Esophagus (tissue), 2 donors: ENCODE data around the gene SFXN5. TPM values are rescaled to one million over a fixed set of nuclear protein-coding genes. Genes with fewer than 3 reads are reported as not detected.

Experiments
- H3K27ac ChIP-seq, 2 donors: one replicate each; pipeline ENCODE4 v1.5.1; 2013; ENCODE audit warnings: low read depth in 2 of 2, mild to moderate bottlenecking in 2 of 2, inconsistent platforms in 1 of 2, low read length in 1 of 2, moderate library complexity in 1 of 2
- H3K27me3 ChIP-seq, 2 donors: one replicate each; pipeline ENCODE4 v1.6.1; 2013; ENCODE audit warnings: low read length in 2 of 2, control low read depth in 1 of 2, mild to moderate bottlenecking in 1 of 2; ENCODE audit not compliant: insufficient read depth in 2 of 2, control insufficient read depth in 1 of 2
- H3K36me3 ChIP-seq, 2 donors: one replicate each; pipeline ENCODE4 v1.6.1; 2013; ENCODE audit warnings: low read length in 1 of 2; ENCODE audit not compliant: control insufficient read depth in 2 of 2, insufficient read depth in 2 of 2
- H3K4me1 ChIP-seq, 2 donors: one replicate each; pipeline ENCODE4 v1.6.1; 2013; ENCODE audit warnings: low read length in 1 of 2; ENCODE audit not compliant: control insufficient read depth in 2 of 2, insufficient read depth in 2 of 2
- H3K4me3 ChIP-seq, 2 donors: one replicate each; pipeline ENCODE4 v1.5.1; 2013; ENCODE audit warnings: low read length in 2 of 2, mild to moderate bottlenecking in 2 of 2, low read depth in 1 of 2, moderate library complexity in 1 of 2
- H3K9me3 ChIP-seq, 2 donors: one replicate each; pipeline ENCODE4 v1.6.1; 2013; ENCODE audit warnings: mild to moderate bottlenecking in 2 of 2, low read depth in 1 of 2, low read length in 1 of 2, moderate library complexity in 1 of 2; ENCODE audit not compliant: control insufficient read depth in 2 of 2, insufficient read depth in 1 of 2
- WGBS, 2 donors: extraction: QIAGEN DNeasy Blood & Tissue Kit; methylation state at CpG; one replicate each; pipeline ENCODE4 v1.1.7; 2013; 5-methylcytosine and 5-hydroxymethylcytosine counted together
- polyA plus RNA-seq, 2 donors: library from polyadenylated mRNA; stranded (reverse); fragments of 200-250 nt; gene quantifications; one replicate each; pipeline ENCODE4 v1.2.3, GENCODE V29; 2013
- donor health status: healthy with polysubstance abuse.
- donor health status: Bipolar disorder and iron deficiency.

Gene SFXN5
- polyA plus RNA-seq, 2 donors: 4.2 to 6.6 TPM

GRCh38 chr2:73027340-73027739 lies 44.2 kb downstream of the SFXN5 start:
- 81 to 100% methylated on average over 1 of the region's 1 CpG for WGBS, 2 donors
- H3K27ac ChIP-seq: no peak overlapping the region
- no peaks in the 10 kb centered on the region for H3K4me1 ChIP-seq
- H3K9me3 ChIP-seq: no peaks in the 10 kb centered on the region
- H3K4me3 ChIP-seq: no peak overlapping the region
- H3K36me3 ChIP-seq: peaks cover 0 to 2% of the 10 kb centered on the region in 2 donors
- H3K27me3 ChIP-seq: no peaks in the 10 kb centered on the region

DNA sequence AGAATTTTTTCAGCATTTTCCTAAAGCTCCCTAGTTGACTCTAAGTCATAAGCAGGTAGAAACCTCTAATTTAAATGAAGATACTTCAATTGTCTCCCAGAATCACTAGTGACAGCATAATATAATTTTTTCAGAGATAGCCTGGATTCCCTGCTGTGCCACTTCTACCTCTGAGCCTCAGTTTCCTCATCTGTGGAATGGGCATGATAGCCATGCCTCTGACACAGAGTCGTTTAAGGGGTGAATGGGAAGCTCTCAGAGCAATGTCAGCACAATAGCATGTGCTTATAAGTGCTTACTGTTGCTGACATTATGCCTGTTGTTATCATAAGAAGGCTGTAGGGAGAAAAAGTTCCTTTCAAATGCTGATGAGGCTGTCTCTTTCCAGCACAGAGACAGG lies 48.0 kb downstream of the SFXN5 start:
- Histone ChIP-seq H3K4me1 (no peaks in the 10 kb centered on the region), H3K36me3 (peaks cover 0 to 6% of the 10 kb centered on the region in 2 donors), H3K27ac (no peak overlapping the region), H3K27me3 (no peaks in the 10 kb centered on the region), H3K9me3 (no peaks in the 10 kb centered on the region), H3K4me3 (no peak overlapping the region)
- whole genome bisulfite sequencing, 2 donors: 85 to 86% methylated on average over 1 of the region's 1 CpG

DNA sequence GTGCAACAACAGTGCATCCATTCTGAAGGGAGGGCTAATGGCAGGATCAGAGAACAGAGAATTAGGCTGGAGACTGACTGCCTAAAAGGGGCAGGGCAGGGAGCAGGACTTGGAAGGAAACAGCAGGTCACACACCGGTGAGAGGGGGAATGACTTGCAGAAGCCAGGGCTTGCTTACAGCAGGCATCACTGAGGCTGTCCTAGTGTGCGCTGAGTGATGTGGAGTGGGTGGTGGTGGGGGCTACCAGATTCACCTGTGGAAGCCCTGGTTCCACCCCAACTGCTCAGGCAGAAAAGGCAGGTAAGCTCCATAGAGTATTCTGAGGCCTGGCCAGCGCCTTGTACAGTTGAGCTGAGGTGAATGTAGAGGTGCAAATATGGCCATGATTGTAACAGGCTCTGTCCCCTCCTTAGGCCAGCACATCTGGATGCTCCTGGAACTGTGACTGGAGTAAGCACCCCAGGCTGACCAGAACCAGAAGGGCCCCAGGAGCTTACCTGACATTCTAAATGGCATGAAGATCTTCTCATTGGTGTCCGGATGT lies 49.4 kb downstream of the SFXN5 start:
- Histone ChIP-seq H3K9me3 (no peaks in the 10 kb centered on the region), H3K27me3 (no peaks in the 10 kb centered on the region), H3K4me3 (no peak overlapping the region), H3K27ac (no peak overlapping the region), H3K4me1 (no peaks in the 10 kb centered on the region), H3K36me3 (peaks cover 0 to 5% of the 10 kb centered on the region in 2 donors)
- WGBS, 2 donors: 85 to 96% methylated on average over 4 of the region's 4 CpGs

DNA sequence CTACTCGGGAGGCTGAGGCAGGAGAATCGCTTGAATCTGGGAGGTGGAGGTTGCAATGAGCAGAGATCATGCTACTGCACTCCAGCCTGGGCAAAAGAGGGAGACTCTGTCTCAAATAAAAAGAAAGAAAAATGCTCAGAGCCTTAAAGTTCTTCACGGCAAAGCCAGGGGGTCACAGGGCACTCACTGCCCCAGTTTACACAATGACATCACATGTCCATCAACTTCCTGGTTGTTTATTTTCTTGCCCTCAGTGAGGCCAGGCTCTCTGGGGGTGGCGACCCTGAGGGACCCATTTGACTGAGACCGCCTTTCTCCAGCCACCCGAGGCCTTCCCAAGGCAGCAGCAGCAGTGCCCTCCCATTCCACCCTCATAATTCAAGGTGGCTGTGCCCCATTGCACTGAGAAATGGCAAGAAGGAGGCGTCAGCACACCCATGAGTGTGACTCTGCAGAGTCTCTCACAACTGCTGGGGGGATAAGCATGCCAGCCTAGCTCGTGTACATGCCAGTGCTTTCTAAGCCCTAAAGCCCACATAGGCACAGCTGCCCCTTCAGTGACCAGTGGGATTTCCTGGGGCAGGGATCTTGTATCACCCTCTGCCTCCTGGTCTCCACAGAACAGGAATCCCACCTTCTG lies 50.0 kb downstream of the SFXN5 start:
- no peak overlapping the region for H3K4me3 ChIP-seq
- H3K36me3 ChIP-seq: peaks cover 0 to 5% of the 10 kb centered on the region in 2 donors
- 81 to 84% methylated on average over 8 of the region's 8 CpGs for WGBS, 2 donors
- no peaks in the 10 kb centered on the region for H3K9me3 ChIP-seq
- no peaks in the 10 kb centered on the region for H3K4me1 ChIP-seq
- H3K27me3 ChIP-seq: no peaks in the 10 kb centered on the region
- no peak overlapping the region for H3K27ac ChIP-seq

DNA sequence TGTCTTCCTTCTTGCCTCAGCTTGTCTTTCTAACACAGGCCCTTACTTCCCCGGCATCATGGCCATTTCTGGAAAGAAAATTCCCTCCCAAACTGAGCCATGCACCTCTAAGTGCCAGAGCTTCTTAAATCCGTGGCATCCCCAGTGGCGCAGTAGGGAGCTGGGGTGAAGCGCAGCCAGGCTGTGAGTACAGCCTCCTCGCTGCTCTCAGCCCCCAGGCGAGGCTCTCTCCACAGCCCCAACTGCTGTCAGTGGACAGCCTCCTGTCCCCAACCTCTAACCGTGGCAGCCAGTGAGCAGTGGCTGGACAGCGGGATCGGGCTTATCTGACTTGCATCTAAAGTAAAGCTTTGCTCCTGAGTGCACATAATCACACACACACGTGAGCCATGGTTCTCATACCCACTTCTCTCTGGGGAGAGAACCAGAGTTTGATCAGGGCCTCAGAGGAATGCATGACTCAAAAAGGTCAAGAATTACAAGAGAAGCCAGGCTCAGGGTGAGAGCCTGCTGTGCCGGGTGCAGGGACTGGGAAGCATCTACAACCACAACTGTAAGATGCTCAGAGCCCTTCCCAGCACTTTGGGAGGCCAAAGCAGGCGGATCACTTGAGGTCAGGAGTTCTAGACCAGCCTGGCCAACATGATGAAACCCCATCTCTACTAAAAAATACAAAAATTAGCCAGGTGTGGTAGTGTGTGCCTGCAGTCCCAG lies 50.7 kb downstream of the SFXN5 start:
- 86 to 87% methylated on average over 12 of the region's 12 CpGs for WGBS, 2 donors
- H3K4me3 ChIP-seq: no peak overlapping the region
- no peaks in the 10 kb centered on the region for H3K4me1 ChIP-seq
- no peaks in the 10 kb centered on the region for H3K27me3 ChIP-seq
- H3K9me3 ChIP-seq: no peaks in the 10 kb centered on the region
- H3K27ac ChIP-seq: no peak overlapping the region
- H3K36me3 ChIP-seq: peaks cover 0 to 5% of the 10 kb centered on the region in 2 donors

DNA sequence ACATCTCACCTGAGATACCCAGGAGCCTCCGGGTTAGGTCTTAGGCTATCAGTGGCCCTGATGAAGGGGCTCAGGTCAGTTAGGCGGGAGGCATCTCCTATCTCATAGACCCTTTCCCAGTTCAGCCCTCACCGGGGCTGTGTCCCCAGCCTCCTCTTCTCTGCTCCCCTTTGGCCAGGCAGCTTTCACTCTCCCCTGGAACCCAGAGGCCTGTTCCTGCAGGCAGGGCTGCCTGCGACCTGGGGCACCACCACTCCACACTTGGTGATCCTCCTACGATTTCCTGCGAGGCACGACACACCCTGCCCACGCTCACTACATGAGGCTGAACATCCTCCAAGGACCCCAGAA lies 51.2 kb downstream of the SFXN5 start:
- Histone ChIP-seq H3K27ac (no peak overlapping the region), H3K4me3 (no peak overlapping the region), H3K36me3 (peaks cover 0 to 5% of the 10 kb centered on the region in 2 donors), H3K9me3 (no peaks in the 10 kb centered on the region), H3K4me1 (no peaks in the 10 kb centered on the region), H3K27me3 (no peaks in the 10 kb centered on the region)
- 80 to 84% methylated on average over 8 of the region's 8 CpGs for WGBS, 2 donors

DNA sequence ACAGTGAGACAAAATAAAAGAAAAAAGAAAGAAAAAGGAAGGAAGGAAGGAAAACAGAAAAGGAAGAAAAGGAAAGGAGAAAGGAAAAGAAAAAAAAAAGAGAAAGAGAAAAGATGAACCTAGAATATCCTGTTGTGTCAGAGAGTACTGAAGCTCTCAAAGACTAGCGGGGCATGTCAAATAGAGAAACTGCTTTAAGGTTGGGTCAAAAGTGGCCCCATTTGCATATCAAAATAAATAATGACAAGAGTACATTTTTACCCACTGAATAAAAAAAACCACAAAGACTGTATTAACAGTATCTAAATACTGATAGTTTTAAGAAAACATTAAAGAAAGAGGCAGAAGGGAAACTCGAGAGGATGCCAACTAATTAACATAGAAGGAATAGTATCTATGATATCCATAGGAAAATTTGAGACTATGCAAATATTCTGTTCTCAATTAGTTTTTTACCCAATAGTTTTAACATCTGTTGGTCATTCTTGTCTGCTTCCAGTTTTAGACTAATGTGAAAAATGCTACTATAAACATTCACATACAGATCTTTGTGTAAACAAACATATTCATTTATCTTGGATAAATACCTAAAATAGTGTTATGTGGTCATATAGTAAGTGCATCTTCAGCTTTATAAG lies 53.2 kb downstream of the SFXN5 start:
- H3K4me1 ChIP-seq: no peaks in the 10 kb centered on the region
- 74 to 89% methylated on average over 2 of the region's 2 CpGs for WGBS, 2 donors
- H3K9me3 ChIP-seq: no peaks in the 10 kb centered on the region
- no peaks in the 10 kb centered on the region for H3K27me3 ChIP-seq
- H3K27ac ChIP-seq: no peak overlapping the region
- H3K36me3 ChIP-seq: peaks cover 0 to 5% of the 10 kb centered on the region in 2 donors
- H3K4me3 ChIP-seq: no peak overlapping the region

- Histone ChIP-seq H3K27me3 (no peaks in the 10 kb centered on the region), H3K27ac (no peak overlapping the region), H3K4me3 (no peak overlapping the region), H3K9me3 (no peaks in the 10 kb centered on the region), H3K4me1 (no peaks in the 10 kb centered on the region), H3K36me3 (peaks cover 0 to 2% of the 10 kb centered on the region in 2 donors)
- WGBS, 2 donors: 84 to 88% methylated on average over 3 of the region's 3 CpGs
Observed at GRCh38 chr2:73013936-73014335, 57.6 kb downstream of the SFXN5 start.

GRCh38 chr2:73009177-73009839 lies 62.2 kb downstream of the SFXN5 start:
- no peak overlapping the region for H3K27ac ChIP-seq
- no peaks in the 10 kb centered on the region for H3K4me1 ChIP-seq
- H3K36me3 ChIP-seq: peaks cover 0 to 2% of the 10 kb centered on the region in 2 donors
- H3K27me3 ChIP-seq: no peaks in the 10 kb centered on the region
- 94 to 95% methylated on average over 7 of the region's 7 CpGs for WGBS, 2 donors
- no peaks in the 10 kb centered on the region for H3K9me3 ChIP-seq
- no peak overlapping the region for H3K4me3 ChIP-seq
